Neuronal stem cell (in vitro differentiated cells): ENCODE data around the gene GIGYF1.
"Not testable (repeated sequence)": the region's sequence is repeated elsewhere in the genome, so short reads cannot be mapped to it uniquely, and the experiment has no call there.

ENCODE experiments used
- DNase-seq: peaks from one replicate; pipeline ENCODE4 v3.0.0-alpha.2; 2013; ENCODE audit warnings: low spot score
- H2AFZ ChIP-seq: one replicate; pipeline ENCODE4 v1.6.1; 2013; ENCODE audit warnings: mild to moderate bottlenecking, low read length, inconsistent platforms
- H2AK5ac ChIP-seq: 2 replicates; pipeline ENCODE4 v1.6.1; 2013; ENCODE audit warnings: low read depth, mild to moderate bottlenecking, inconsistent platforms, low read length, moderate library complexity, mixed read lengths
- H2BK120ac ChIP-seq: 2 replicates; pipeline ENCODE4 v1.6.1; 2013; ENCODE audit warnings: low read depth, mild to moderate bottlenecking, inconsistent platforms, low read length, moderate library complexity, mixed read lengths
- H2BK12ac ChIP-seq: one replicate; pipeline ENCODE4 v1.6.1; 2013; ENCODE audit warnings: low read length, inconsistent platforms
- H2BK15ac ChIP-seq: 2 replicates; pipeline ENCODE4 v1.6.1; 2013; ENCODE audit warnings: mild to moderate bottlenecking, low read length, inconsistent platforms, mixed read lengths
- H2BK5ac ChIP-seq: one replicate; pipeline ENCODE4 v1.6.1; 2013; ENCODE audit warnings: inconsistent platforms, mild to moderate bottlenecking, low read length, moderate library complexity
- H3K14ac ChIP-seq: one replicate; pipeline ENCODE4 v1.6.1; 2013; ENCODE audit warnings: low read length, inconsistent platforms
- H3K18ac ChIP-seq: 2 replicates; pipeline ENCODE4 v1.6.1; 2013; ENCODE audit warnings: low read length, inconsistent platforms
- H3K23ac ChIP-seq: 2 replicates; pipeline ENCODE4 v1.6.1; 2013; ENCODE audit warnings: low read depth, mild to moderate bottlenecking, mixed read lengths, low read length, inconsistent platforms; ENCODE audit not compliant: poor library complexity
- H3K27ac ChIP-seq: replicated peaks from 3 replicates; pipeline ENCODE4 v1.5.1; 2013; ENCODE audit warnings: low read length, inconsistent platforms
- H3K27me3 ChIP-seq, 3 experiments: 2 replicates each; pipeline ENCODE4 v1.6.1; 2013; ENCODE audit warnings: low read length in 3 of 3, mild to moderate bottlenecking in 2 of 3, inconsistent platforms in 1 of 3, low read depth in 1 of 3, mixed read lengths in 1 of 3, moderate library complexity in 1 of 3; ENCODE audit not compliant: control insufficient read depth in 3 of 3, insufficient read depth in 3 of 3
- H3K36me3 ChIP-seq, 2 donors: replicated peaks in 1 of 2; 2 replicates each; pipeline ENCODE4 v1.6.1; 2013; ENCODE audit warnings: low read length in 2 of 2; ENCODE audit not compliant: control insufficient read depth in 2 of 2, insufficient read depth in 2 of 2
- H3K4ac ChIP-seq: 2 replicates; pipeline ENCODE4 v1.6.1; 2013; ENCODE audit warnings: inconsistent platforms, mild to moderate bottlenecking, low read length, moderate library complexity
- H3K4me1 ChIP-seq, 2 donors: 1 replicate in 1 of 2; 2 replicates in 1 of 2; pipeline ENCODE4 v1.6.1; 2013; ENCODE audit warnings: low read length in 2 of 2, low read depth in 1 of 2; ENCODE audit not compliant: control insufficient read depth in 2 of 2, insufficient read depth in 1 of 2
- H3K4me2 ChIP-seq: one replicate; pipeline ENCODE4 v1.6.1; 2013; ENCODE audit warnings: mild to moderate bottlenecking, low read length, inconsistent platforms; ENCODE audit not compliant: insufficient read depth, poor library complexity, severe bottlenecking
- H3K4me3 ChIP-seq, 2 donors: 2 replicates each; pipeline ENCODE4 v1.5.1; 2013; ENCODE audit warnings: low read length in 2 of 2, mild to moderate bottlenecking in 2 of 2, inconsistent platforms in 1 of 2, moderate library complexity in 1 of 2
- H3K79me1 ChIP-seq: one replicate; pipeline ENCODE4 v1.6.1; 2013; ENCODE audit warnings: low read depth, mild to moderate bottlenecking, inconsistent platforms, low read length, moderate library complexity
- H3K9ac ChIP-seq: one replicate; pipeline ENCODE4 v1.6.1; 2013; ENCODE audit warnings: mild to moderate bottlenecking, low read depth, low read length, inconsistent platforms; ENCODE audit not compliant: poor library complexity
- H3K9me3 ChIP-seq, 2 donors: replicated peaks in 1 of 2; 2 replicates each; pipeline versions ENCODE3 to v1.6.1; 2013; ENCODE audit warnings: low read length in 2 of 2, mild to moderate bottlenecking in 2 of 2, inconsistent platforms in 1 of 2, low read depth in 1 of 2, mixed read lengths in 1 of 2, moderate library complexity in 1 of 2; ENCODE audit not compliant: control insufficient read depth in 2 of 2, insufficient read depth in 1 of 2
- H4K8ac ChIP-seq: one replicate; pipeline ENCODE4 v1.6.1; 2013; ENCODE audit warnings: low read depth, mild to moderate bottlenecking, inconsistent platforms, low read length, moderate library complexity
- H4K91ac ChIP-seq: one replicate; pipeline ENCODE4 v1.6.1; 2013; ENCODE audit warnings: low read length, low read depth, mild to moderate bottlenecking, inconsistent platforms; ENCODE audit not compliant: poor library complexity
- WGBS, 2 donors: extraction: QIAGEN DNeasy Blood & Tissue Kit; methylation state at CpG; one replicate each; pipeline ENCODE4 v1.1.7; 2013; ENCODE audit warnings: missing lambda C conversion rate in 2 of 2, mixed read lengths in 1 of 2; ENCODE audit not compliant: insufficient read length in 2 of 2, insufficient replicate concordance in 1 of 2; ENCODE audit errors: extremely low coverage in 2 of 2; 5-methylcytosine and 5-hydroxymethylcytosine counted together

The GIGYF1 gene

DNA sequence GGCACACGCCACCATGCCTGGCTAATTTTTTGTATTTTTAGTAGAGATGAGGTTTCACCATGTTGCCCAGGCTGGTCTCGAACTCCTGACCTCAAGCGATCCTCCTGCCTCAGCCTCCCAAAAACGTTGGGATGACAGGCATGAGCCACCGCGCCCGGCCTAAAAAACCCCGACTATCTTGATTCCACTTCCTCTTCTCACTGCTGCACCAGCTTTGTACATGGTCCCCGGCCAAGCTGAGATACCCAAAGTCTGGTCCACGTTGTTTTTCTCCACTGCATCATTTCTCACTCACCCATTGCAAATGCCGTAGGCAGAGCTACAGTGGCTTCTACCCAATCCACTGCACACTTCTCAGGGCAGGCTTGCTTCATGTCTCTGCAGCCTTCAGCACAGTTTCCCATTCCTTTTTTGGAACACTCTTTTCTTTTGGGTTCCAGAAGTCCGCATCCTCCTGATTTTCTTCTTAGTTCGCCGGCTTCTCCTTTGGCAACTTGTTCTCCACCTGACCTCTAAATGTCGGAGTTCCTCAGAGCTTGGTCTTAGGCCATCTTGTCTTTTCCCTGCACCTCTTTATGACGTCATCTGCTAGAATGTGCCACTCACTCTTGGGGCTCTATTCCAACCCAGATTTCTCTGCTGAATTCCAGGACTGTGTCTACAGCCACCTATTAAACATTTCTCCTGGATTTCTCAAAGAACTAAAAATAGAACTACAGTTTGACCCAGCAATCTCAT lies 26.6 kb downstream of the GIGYF1 start:
- no peak overlapping the region for H3K4me2 ChIP-seq
- no peaks in the 10 kb centered on the region for H3K36me3 ChIP-seq
- no peak overlapping the region for H3K23ac ChIP-seq
- no peaks in the 10 kb centered on the region for H3K4me1 ChIP-seq
- no peak overlapping the region for H3K4ac ChIP-seq
- no peak overlapping the region for H2BK120ac ChIP-seq
- H3K27me3 ChIP-seq, result peaks cover 0 to 2% (median 0%) of the 10 kb centered on the region in 3 experiments
- H4K8ac ChIP-seq, result no peak overlapping the region
- no peak overlapping the region for H3K27ac ChIP-seq
- H3K4me3 ChIP-seq, result no peak overlapping the region
- no peaks in the 10 kb centered on the region for H3K79me1 ChIP-seq
- no peak for DNase-seq
- H3K9me3 ChIP-seq, result no peaks in the 10 kb centered on the region
- no CpG with 5 or more reads among the region's 16 CpGs for WGBS, 2 donors
- no peak overlapping the region for H2BK15ac ChIP-seq
- no peak overlapping the region for H2BK12ac ChIP-seq
- no peak overlapping the region for H3K14ac ChIP-seq
- no peak overlapping the region for H2BK5ac ChIP-seq
- no peak overlapping the region for H2AFZ ChIP-seq
- H2AK5ac ChIP-seq, result no peak overlapping the region
- no peak overlapping the region for H3K18ac ChIP-seq
- no peak overlapping the region for H3K9ac ChIP-seq
- no peak overlapping the region for H4K91ac ChIP-seq

DNA sequence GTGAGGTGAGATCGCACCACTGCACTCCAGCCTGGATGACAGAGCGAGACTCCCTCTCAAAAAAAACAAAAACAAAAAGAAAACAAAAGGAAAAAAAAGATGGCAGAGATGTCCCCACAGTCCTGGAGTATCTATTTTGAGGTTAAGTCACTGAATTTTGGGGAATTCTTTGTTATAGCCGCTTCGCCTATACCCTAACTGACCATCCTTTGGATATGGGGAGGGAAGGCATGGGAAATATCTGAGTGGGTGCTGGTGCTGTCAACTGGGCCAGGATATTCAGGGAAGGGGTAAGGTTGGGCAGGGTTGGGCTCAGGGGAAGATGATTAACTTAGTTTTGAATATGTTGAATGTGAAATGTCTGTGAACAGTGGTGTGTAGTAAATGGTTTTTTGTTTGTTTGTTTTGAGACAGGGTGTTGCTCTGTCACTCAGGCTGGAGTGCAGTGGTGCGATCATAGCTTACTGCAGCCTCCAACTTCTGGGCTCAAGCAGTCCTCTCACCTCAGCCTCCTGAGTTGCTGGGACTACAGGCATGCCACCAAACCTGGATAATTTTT lies 28.8 kb downstream of the GIGYF1 start:
- no peaks in the 10 kb centered on the region for H3K79me1 ChIP-seq
- H3K9ac ChIP-seq, result no peak overlapping the region
- no peak for DNase-seq
- no peak overlapping the region for H3K18ac ChIP-seq
- no peak overlapping the region for H3K4me3 ChIP-seq
- no peaks in the 10 kb centered on the region for H3K4me1 ChIP-seq
- H2BK12ac ChIP-seq, result no peak overlapping the region
- no peak overlapping the region for H2BK120ac ChIP-seq
- H2AK5ac ChIP-seq, result no peak overlapping the region
- H2AFZ ChIP-seq, result no peak overlapping the region
- no peak overlapping the region for H3K27ac ChIP-seq
- H3K9me3 ChIP-seq, result no peaks in the 10 kb centered on the region
- H3K27me3 ChIP-seq, result peaks cover 0 to 2% (median 0%) of the 10 kb centered on the region in 3 experiments
- no peak overlapping the region for H2BK5ac ChIP-seq
- no peak overlapping the region for H4K91ac ChIP-seq
- WGBS, 2 donors, result no CpG with 5 or more reads among the region's 5 CpGs
- no peak overlapping the region for H3K4ac ChIP-seq
- no peak overlapping the region for H2BK15ac ChIP-seq
- H3K36me3 ChIP-seq, result no peaks in the 10 kb centered on the region
- no peak overlapping the region for H4K8ac ChIP-seq
- H3K23ac ChIP-seq, result no peak overlapping the region
- H3K4me2 ChIP-seq, result no peak overlapping the region
- no peak overlapping the region for H3K14ac ChIP-seq

DNA sequence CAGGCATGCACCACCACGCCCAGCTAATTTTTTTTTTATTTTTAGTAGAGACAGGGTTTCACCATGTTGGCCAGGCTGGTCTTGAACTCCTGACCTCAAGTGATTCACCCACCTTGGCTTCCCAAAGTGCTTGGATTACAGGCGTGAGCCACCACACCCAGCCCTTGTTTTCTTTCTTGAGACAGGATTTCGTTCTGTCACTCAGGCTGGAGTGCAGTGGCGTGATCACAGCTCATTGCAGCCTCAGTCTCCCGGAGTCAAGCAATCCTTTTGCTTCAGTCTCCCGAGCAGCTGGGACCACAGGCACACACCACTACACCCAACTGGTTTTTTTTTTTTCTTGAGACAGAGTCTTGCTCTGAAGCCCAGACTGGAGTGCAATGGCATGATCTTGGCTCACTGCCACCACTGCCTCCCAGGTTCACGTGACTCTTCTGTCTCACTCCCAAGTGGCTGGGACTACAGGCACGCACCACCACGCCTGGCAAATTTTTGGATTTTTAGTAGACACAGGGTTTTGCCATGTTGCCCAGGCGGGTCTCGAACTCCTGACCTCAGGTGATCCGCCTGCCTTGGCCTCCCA lies 31.8 kb downstream of the GIGYF1 start:
- not testable (repeated sequence) for H3K27ac ChIP-seq

DNA sequence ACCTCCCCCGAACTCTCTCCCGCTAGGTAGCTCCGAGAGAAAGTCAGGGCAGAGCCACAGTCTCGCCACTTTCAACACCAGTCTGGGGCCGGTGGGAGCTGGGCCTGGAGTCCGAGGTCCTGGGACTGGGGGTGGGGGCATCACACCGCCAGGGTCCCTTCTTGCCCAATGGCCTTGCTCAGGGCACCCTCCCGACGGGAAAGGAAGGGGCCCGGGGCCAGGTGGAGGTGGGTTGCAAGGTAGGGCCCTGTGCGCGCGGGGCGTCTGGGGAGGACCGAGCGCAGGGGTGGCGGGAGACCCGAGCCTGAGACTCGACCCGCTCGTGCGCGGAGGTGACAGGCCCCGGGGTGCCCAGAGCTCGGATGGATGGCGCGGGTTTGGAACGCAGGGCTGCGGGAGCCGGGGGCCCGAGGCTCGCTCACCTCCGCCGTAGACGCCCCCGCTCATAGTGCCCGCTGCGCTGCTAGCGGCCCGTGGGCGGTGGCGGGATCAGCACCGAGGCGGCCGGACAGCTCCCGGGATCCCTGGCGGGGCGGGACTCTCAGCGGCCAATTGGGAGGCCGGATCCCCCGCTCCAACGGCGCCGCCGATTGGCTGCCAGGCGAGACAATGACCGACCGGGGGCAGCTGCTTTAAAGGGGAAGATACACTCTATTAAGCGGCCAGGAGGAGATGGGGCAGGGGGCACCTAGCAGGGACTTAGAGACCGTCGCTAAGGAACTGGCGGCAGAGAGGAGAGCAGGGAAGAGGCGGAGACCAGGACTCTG lies 38.0 kb downstream of the GIGYF1 start, which contains the start of gene ACTL6B:
TSS of gene ACTL6B (minus strand) at position 541 of the 767 bp plus-strand sequence. CDS start at position 447, 94 bp downstream.
- no peak within 1 kb of the TSS for H3K4ac ChIP-seq
- H3K9me3 ChIP-seq, result no peaks in the 10 kb centered on the region
- H3K18ac ChIP-seq, result no peak within 1 kb of the TSS
- no peak within 1 kb of the TSS for H3K14ac ChIP-seq
- no peak within 1 kb of the TSS for H2AK5ac ChIP-seq
- H4K91ac ChIP-seq, result no peak within 1 kb of the TSS
- WGBS, 2 donors, result no CpG with 5 or more reads among the region's 63 CpGs
- H2AFZ ChIP-seq, result peak within 1 kb of the TSS; percentile 75
- peak within 1 kb of the TSS; percentile 29 to 60 for H3K4me3 ChIP-seq
- H3K4me2 ChIP-seq, result peak within 1 kb of the TSS; percentile 54
- H4K8ac ChIP-seq, result no peak within 1 kb of the TSS
- H2BK15ac ChIP-seq, result no peak within 1 kb of the TSS
- peak within 1 kb of the TSS; percentile 53 for H2BK5ac ChIP-seq
- peaks cover 0 to 17% (median 13%) of the 10 kb centered on the region in 3 experiments for H3K27me3 ChIP-seq
- H3K36me3 ChIP-seq, result no peaks in the 10 kb centered on the region
- H3K4me1 ChIP-seq, result peaks cover 0 to 1% of the 10 kb centered on the region in 2 donors
- peak; percentile 83 for DNase-seq
- H2BK120ac ChIP-seq, result no peak within 1 kb of the TSS
- peak within 1 kb of the TSS; percentile 95 for H3K23ac ChIP-seq
- H2BK12ac ChIP-seq, result no peak within 1 kb of the TSS
- H3K9ac ChIP-seq, result peak within 1 kb of the TSS; percentile 21
- H3K79me1 ChIP-seq, result peaks cover 3% of the 10 kb centered on the region
- H3K27ac ChIP-seq, result no peak within 1 kb of the TSS

More for the DNA sequence above, 31.8 kb downstream of the GIGYF1 start:
- DNase-seq, H2BK12ac ChIP-seq, H3K9ac ChIP-seq, H3K79me1 ChIP-seq, H2BK120ac ChIP-seq, H3K36me3 ChIP-seq, H4K91ac ChIP-seq, H3K4ac ChIP-seq, H2AK5ac ChIP-seq, H3K9me3 ChIP-seq, H4K8ac ChIP-seq, H3K23ac ChIP-seq, H3K4me2 ChIP-seq, H2BK15ac ChIP-seq, H3K27me3 ChIP-seq, H3K4me3 ChIP-seq, H2AFZ ChIP-seq, H3K4me1 ChIP-seq, H3K18ac ChIP-seq, H3K14ac ChIP-seq, H2BK5ac ChIP-seq: not testable (repeated sequence)
- WGBS, 2 donors, result no CpG with 5 or more reads among the region's 12 CpGs
